ENCODE results near the gene CRIM1. TPM values are rescaled to one million over a fixed set of nuclear protein-coding genes. Genes with fewer than 3 reads are reported as not detected.

CRIM1 gene
- total RNA-seq, 1 experiment from 2014 or later: 245 TPM

GRCh38 chr2:36337354-36337753 is 18.2 kb upstream of the CRIM1 start:
- Histone ChIP-seq H3K4me1 (replicated peaks) (peaks cover 42% of the 10 kb centered on the region), H3K4me3 (no peak overlapping the region), H3K27ac (peak overlapping the region; percentile 91), H3K27me3 (replicated peaks) (no peaks in the 10 kb centered on the region), H3K36me3 (no peaks in the 10 kb centered on the region), H3K9me3 (replicated peaks) (no peaks in the 10 kb centered on the region)
- no peak for DNase-seq (ENCODE audit: low read depth in 1 of 2, low spot score in 2 of 2)

GRCh38 chr2:36338124-36338826 is 17.3 kb upstream of the CRIM1 start:
- DNase-seq (ENCODE audit: low read depth in 1 of 2, low spot score in 2 of 2): no peak
- Histone ChIP-seq H3K36me3 (no peaks in the 10 kb centered on the region), H3K9me3 (replicated peaks) (no peaks in the 10 kb centered on the region), H3K4me3 (no peak overlapping the region), H3K4me1 (replicated peaks) (peaks cover 42% of the 10 kb centered on the region), H3K27ac (peak overlapping the region; percentile 91), H3K27me3 (replicated peaks) (no peaks in the 10 kb centered on the region)

GRCh38 chr2:36338827-36339145 is 16.8 kb upstream of the CRIM1 start:
- H3K4me1 ChIP-seq (replicated peaks): peaks cover 40% of the 10 kb centered on the region
- H3K9me3 ChIP-seq (replicated peaks): no peaks in the 10 kb centered on the region
- no peaks in the 10 kb centered on the region for H3K27me3 ChIP-seq (replicated peaks)
- H3K36me3 ChIP-seq: no peaks in the 10 kb centered on the region
- H3K4me3 ChIP-seq: no peak overlapping the region
- peak overlapping the region; percentile 91 for H3K27ac ChIP-seq
- DNase-seq (ENCODE audit: low read depth in 1 of 2, low spot score in 2 of 2): peak in 1 of 2 experiments; percentile 89

- no peak for DNase-seq (ENCODE audit: low read depth in 1 of 2, low spot score in 2 of 2)
- H3K27ac ChIP-seq: peak overlapping the region; percentile 91
- no peaks in the 10 kb centered on the region for H3K9me3 ChIP-seq (replicated peaks)
These were observed 15.9 kb upstream of the CRIM1 start for GRCh38 chr2:36339607-36340218.

GRCh38 chr2:36343606-36344005 is 12.0 kb upstream of the CRIM1 start:
- Histone ChIP-seq H3K4me3 (no peak overlapping the region), H3K4me1 (replicated peaks) (peaks cover 22% of the 10 kb centered on the region), H3K36me3 (no peaks in the 10 kb centered on the region), H3K27me3 (replicated peaks) (no peaks in the 10 kb centered on the region), H3K9me3 (replicated peaks) (no peaks in the 10 kb centered on the region), H3K27ac (no peak overlapping the region)
- no peak for DNase-seq (ENCODE audit: low read depth in 1 of 2, low spot score in 2 of 2)

More at GRCh38 chr2:36339607-36340218, 15.9 kb upstream of the CRIM1 start:
- Histone ChIP-seq H3K4me3 (no peak overlapping the region), H3K27me3 (replicated peaks) (no peaks in the 10 kb centered on the region), H3K4me1 (replicated peaks) (peaks cover 39% of the 10 kb centered on the region), H3K36me3 (no peaks in the 10 kb centered on the region)

GRCh38 chr2:36348721-36349120 is 6.9 kb upstream of the CRIM1 start:
- no peak for DNase-seq (ENCODE audit: low read depth in 1 of 2, low spot score in 2 of 2)
- H3K27me3 ChIP-seq (replicated peaks): no peaks in the 10 kb centered on the region
- peaks cover 29% of the 10 kb centered on the region for H3K4me1 ChIP-seq (replicated peaks)
- no peak overlapping the region for H3K4me3 ChIP-seq
- H3K27ac ChIP-seq: no peak overlapping the region
- no peaks in the 10 kb centered on the region for H3K36me3 ChIP-seq
- H3K9me3 ChIP-seq (replicated peaks): no peaks in the 10 kb centered on the region

- Histone ChIP-seq H3K4me3 (no peak overlapping the region), H3K4me1 (replicated peaks) (peaks cover 38% of the 10 kb centered on the region), H3K9me3 (replicated peaks) (no peaks in the 10 kb centered on the region), H3K27ac (no peak overlapping the region), H3K27me3 (replicated peaks) (no peaks in the 10 kb centered on the region), H3K36me3 (peaks cover 11% of the 10 kb centered on the region)
- DNase-seq (ENCODE audit: low read depth in 1 of 2, low spot score in 2 of 2): no peak
These were observed 4.3 kb upstream of the CRIM1 start for GRCh38 chr2:36351291-36351690.

- no peak overlapping the region for H3K27ac ChIP-seq
- peaks cover 38% of the 10 kb centered on the region for H3K4me1 ChIP-seq (replicated peaks)
- no peaks in the 10 kb centered on the region for H3K27me3 ChIP-seq (replicated peaks)
- H3K36me3 ChIP-seq: peaks cover 16% of the 10 kb centered on the region
- DNase-seq (ENCODE audit: low read depth in 1 of 2, low spot score in 2 of 2): peak in 1 of 2 experiments; percentile 47
- no peak overlapping the region for H3K4me3 ChIP-seq
- no peaks in the 10 kb centered on the region for H3K9me3 ChIP-seq (replicated peaks)
These were observed 3.7 kb upstream of the CRIM1 start for GRCh38 chr2:36351736-36352349.

GRCh38 chr2:36352701-36353100 is 2.9 kb upstream of the CRIM1 start:
- DNase-seq (ENCODE audit: low read depth in 1 of 2, low spot score in 2 of 2): no peak
- 0 out of 2 replicates have a peak overlapping the region, but pooled peaks have one; percentile 7 for H3K27ac ChIP-seq
- peaks cover 25% of the 10 kb centered on the region for H3K36me3 ChIP-seq
- H3K4me1 ChIP-seq (replicated peaks): peaks cover 38% of the 10 kb centered on the region
- H3K4me3 ChIP-seq: no peak overlapping the region
- H3K27me3 ChIP-seq (replicated peaks): no peaks in the 10 kb centered on the region
- H3K9me3 ChIP-seq (replicated peaks): no peaks in the 10 kb centered on the region

- no peak for DNase-seq (ENCODE audit: low read depth in 1 of 2, low spot score in 2 of 2)
- Histone ChIP-seq H3K4me1 (replicated peaks) (peaks cover 40% of the 10 kb centered on the region), H3K27ac (peak overlapping the region; percentile 57), H3K4me3 (peak overlapping the region; percentile 92), H3K9me3 (replicated peaks) (no peaks in the 10 kb centered on the region), H3K36me3 (peaks cover 44% of the 10 kb centered on the region), H3K27me3 (replicated peaks) (no peaks in the 10 kb centered on the region)
These were observed 797 bp upstream of the CRIM1 start for GRCh38 chr2:36354811-36355150.

- no peaks in the 10 kb centered on the region for H3K27me3 ChIP-seq (replicated peaks)
- no peaks in the 10 kb centered on the region for H3K9me3 ChIP-seq (replicated peaks)
- peaks cover 55% of the 10 kb centered on the region for H3K36me3 ChIP-seq
- DNase-seq (ENCODE audit: low read depth in 1 of 2, low spot score in 2 of 2): no peak
- H3K4me3 ChIP-seq: peak overlapping the region; percentile 92
- H3K27ac ChIP-seq: peak overlapping the region; percentile 79
- peaks cover 51% of the 10 kb centered on the region for H3K4me1 ChIP-seq (replicated peaks)
These were observed 316 bp downstream of the CRIM1 start for GRCh38 chr2:36355890-36356297.

GRCh38 chr2:36356298-36356989 is 866 bp downstream of the CRIM1 start:
- H3K4me1 ChIP-seq (replicated peaks): peaks cover 57% of the 10 kb centered on the region
- peak overlapping the region; percentile 92 for H3K4me3 ChIP-seq
- H3K27me3 ChIP-seq (replicated peaks): no peaks in the 10 kb centered on the region
- DNase-seq (ENCODE audit: low read depth in 1 of 2, low spot score in 2 of 2): peak in 1 of 2 experiments; percentile 52
- peaks cover 61% of the 10 kb centered on the region for H3K36me3 ChIP-seq
- H3K27ac ChIP-seq: peak overlapping the region; percentile 79
- no peaks in the 10 kb centered on the region for H3K9me3 ChIP-seq (replicated peaks)

- no peaks in the 10 kb centered on the region for H3K9me3 ChIP-seq (replicated peaks)
- H3K27me3 ChIP-seq (replicated peaks): no peaks in the 10 kb centered on the region
- peak; percentile 78 to 86 for DNase-seq (ENCODE audit: low read depth in 1 of 2, low spot score in 2 of 2)
- H3K4me1 ChIP-seq (replicated peaks): peaks cover 60% of the 10 kb centered on the region
- H3K36me3 ChIP-seq: peaks cover 69% of the 10 kb centered on the region
- peak overlapping the region; percentile 92 for H3K4me3 ChIP-seq
- H3K27ac ChIP-seq: peak overlapping the region; percentile 79
These were observed 1.6 kb downstream of the CRIM1 start for GRCh38 chr2:36356990-36357846.
